Measurements from ENCODE around the gene TPH1.

Gene TPH1

DNA sequence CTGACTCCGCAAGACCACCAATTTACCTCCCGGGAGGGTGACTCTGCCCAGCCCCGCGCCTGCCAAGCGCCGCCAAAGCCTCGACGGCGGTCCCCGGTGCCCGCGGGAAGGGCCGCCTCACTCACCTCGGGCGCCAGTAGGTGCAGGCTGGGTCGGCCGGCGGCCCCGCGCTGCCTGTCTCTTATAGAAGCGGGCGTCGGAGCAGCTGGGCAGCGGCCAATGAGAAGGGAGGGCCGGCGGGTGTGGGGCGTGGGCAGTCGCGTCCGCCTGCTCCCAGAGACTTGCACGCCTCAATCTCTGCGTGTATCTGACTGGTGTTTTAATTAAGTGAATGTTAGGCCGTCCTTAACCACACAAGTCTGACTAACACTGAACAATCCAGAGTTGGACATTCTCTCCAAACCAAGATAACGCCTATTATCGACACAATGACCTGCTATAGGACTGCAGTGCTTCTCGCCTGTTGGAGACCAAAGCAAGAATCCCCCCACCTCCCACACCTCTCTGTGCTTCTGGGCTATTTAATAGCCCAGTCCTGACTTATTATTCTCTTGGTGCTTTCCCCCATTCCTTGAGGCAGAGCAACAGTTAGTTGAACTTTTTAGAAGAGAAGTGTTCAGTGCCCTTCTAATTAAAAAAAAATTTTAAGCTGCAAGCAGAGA, at the start of gene TPH1:
Gene TPH1, minus strand, starts transcription at position 154 of the 662 bp plus-strand sequence. CDS start 5,507 bp downstream, outside the sequence.
- DNase-seq (ENCODE audit: low read depth in 2 of 2) = no peak

GRCh38 chr11:18093959-18094358, 47.9 kb upstream of the TPH1 start:
- DNase-seq (ENCODE audit: low read depth in 2 of 2) = no peak

DNA sequence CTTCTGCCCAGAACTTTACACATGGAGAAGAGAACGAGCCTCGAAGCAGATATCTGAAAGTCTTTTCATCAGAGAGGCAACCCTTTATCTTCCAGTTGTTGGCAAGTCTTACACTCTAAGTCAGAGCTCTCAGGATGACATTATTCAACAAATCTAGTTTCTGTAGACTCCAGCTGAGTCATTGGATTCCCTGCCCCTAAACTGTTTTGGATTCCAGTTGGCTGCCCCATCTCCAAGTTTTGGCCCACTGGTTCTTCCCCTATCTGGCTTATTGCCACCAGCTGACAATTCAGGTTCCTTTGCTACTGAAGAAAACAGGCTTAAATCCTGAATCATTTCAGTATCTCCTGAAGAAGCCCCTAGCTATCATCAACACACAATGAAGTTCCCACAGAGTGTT, 45.7 kb upstream of the TPH1 start:
- no peak for DNase-seq (ENCODE audit: low read depth in 2 of 2)

DNA sequence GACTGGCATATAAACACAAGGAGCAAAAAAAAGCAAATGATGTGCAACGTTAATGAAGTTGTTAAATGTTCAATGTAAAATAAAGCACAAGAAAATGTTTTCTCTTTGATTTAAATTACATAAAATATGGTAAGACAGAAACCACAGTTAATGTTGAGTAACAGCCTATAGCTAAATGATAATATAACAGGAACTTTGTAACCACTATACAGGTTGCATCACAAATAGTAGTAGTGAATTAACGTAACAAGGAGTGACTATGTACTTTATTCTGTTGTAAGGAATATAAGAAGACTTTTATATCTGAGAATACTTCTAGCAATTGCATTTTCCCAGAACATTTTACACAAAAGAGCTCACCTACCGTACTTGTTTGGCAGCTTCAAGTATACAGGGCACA, 42.9 kb upstream of the TPH1 start:
- no peak for DNase-seq (ENCODE audit: low read depth in 2 of 2)

DNA sequence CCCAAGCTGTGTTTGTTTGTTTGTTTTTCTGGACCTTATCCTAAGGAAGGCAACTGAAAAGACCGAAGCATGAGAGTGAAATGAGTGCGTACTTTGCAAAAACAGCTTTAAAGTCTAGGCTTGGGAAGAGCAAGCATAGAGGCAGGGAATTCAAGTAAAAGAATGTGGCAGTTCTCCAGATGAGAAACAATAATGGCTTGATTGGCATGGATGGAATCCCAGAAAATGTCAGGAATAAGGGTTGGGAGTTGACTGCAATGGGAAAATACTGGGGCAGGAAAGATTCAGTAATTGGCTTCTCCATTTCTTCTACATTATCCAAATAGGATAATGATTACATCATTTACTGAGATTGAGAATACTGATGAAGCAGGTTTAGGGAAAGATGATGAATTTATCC, 42.3 kb upstream of the TPH1 start:
- DNase-seq (ENCODE audit: low read depth in 2 of 2) = no peak

DNA sequence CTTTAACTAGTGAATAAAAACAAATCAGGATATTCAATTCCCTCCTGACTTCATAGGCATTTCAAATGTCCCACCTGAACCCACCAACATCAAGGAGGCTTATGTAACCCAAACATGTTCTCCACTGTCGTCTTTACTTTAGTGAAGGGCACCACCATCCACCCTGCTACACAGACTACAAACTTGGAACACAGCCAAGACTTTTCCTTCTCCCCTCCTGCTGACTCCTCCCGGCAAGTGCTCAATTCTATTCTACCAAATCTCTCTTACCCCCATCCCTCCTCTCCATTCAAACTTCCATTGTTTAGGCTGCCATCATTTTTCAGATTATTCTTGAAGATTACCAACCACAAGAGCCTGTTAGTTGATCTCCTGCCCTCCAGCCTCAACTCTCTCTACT, 35.5 kb upstream of the TPH1 start:
- no peak for DNase-seq (ENCODE audit: low read depth in 2 of 2)

GRCh38 chr11:18080451-18080850, 34.4 kb upstream of the TPH1 start:
- DNase-seq (ENCODE audit: low read depth in 2 of 2) = no peak

DNA sequence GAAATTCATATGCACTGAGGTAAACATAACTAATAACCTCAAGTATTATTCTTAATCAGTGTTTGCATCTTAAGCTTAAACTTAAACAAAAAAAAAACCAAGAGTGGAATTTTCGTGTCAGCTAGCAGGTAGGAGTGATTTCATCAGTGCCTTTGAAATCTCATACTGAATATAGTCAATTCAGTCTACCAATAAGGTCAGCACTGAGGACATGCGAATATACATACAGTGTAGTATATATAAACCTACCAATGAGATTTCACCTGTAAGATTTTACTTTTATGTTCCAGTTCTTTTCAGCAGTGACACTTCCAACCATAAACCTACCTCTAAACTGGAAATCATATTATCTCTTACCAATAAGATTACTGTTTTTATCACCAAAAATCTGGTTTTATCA, 32.8 kb upstream of the TPH1 start:
- DNase-seq (ENCODE audit: low read depth in 2 of 2) = no peak

GRCh38 chr11:18075444-18075843, 29.4 kb upstream of the TPH1 start:
- no peak for DNase-seq (ENCODE audit: low read depth in 2 of 2)

DNA sequence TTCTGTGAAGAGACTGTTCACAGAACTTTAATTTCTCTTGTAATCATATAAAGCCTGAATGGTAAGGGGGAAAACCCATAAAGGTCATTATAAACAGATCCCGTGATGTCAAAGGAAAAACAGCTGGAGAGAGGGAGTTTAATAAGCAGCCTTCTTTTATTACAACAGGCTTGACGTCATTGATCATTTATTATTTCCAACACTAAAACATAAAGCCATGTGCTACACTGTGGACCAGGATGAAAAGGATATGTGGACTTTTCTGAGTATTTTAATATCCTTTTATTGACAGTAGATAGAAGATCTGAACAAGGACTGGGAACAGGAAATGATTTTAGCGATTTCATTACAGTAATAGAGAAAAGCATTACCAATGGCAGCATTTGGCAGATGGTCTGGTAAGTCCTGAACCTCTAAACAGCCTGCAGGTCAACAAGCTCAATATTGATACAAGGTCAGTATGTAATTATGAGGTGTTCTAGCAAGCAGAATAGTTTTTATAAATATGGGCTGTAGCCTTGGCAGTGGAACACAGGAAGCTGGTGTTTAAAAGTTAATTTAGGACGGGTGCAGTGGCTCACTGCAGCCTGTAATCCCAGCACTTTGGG, 25.1 kb upstream of the TPH1 start:
- no peak for DNase-seq (ENCODE audit: low read depth in 2 of 2)

GRCh38 chr11:18067372-18067771, 21.3 kb upstream of the TPH1 start:
- DNase-seq (ENCODE audit: low read depth in 2 of 2) = no peak

- no peak for DNase-seq (ENCODE audit: low read depth in 2 of 2)
Observed at GRCh38 chr11:18066626-18067025, 20.6 kb upstream of the TPH1 start.

DNA sequence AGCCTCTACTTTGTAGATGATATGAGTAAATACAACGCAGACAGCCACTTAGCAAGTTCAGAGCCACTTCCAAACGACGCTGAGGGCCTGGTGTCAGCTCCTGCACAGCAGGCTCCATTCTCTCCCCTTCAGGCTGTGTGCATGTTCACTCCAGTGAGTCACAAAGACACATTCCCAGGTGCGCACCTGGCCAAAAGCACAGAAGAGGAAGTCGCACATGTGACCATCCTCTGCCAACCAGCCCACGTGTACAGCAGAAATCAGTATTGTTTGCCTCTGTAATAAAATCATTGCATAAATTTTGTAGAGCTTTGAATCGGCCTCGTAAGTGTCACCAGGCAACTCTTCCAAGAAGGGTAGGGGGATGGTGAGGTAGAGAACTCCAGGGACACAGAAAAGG, 19.5 kb upstream of the TPH1 start:
- no peak for DNase-seq (ENCODE audit: low read depth in 2 of 2)

GRCh38 chr11:18064450-18065054, 18.5 kb upstream of the TPH1 start:
- no peak for DNase-seq (ENCODE audit: low read depth in 2 of 2)

- no peak for DNase-seq (ENCODE audit: low read depth in 2 of 2)
Observed at GRCh38 chr11:18063862-18064434, 17.9 kb upstream of the TPH1 start.

DNA sequence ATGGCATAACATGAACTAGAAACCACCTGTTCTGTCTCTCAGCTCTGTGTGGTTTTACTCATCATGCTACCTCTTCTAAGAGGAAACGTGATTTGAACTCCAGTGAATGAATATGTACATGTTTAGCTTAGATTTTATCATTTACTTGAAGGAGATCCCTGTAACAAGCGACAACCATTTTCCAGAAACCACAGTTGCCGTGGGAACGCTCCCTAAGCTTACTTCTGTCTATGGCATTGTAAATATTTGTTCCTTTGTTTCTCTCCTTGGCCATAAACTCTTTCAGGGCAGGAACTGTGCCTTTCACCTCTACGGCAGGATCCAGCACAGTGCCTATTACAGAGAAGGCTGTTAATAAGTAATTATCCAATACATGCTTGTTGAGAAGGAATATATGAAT, 17.1 kb upstream of the TPH1 start:
- no peak for DNase-seq (ENCODE audit: low read depth in 2 of 2)

DNA sequence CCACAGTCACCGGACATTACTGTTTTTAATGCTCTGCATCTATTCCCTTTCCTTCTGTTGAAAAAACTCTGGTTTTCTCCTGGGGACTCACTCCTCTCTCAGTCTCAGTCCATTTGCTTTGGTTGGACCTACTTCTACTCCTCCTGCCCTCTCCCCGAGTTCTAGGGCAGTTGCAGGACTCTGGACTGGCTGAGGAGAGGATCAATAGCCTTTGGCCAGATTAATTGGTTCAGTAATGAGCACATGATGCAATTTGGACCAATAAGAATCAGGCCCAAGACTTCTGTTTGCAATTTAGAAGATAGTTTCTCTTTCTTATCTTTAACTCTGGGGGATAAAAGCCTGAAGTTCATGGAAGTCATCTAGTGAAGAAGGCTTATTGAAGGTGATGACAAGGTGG, 15.3 kb upstream of the TPH1 start:
- no peak for DNase-seq (ENCODE audit: low read depth in 2 of 2)

DNA sequence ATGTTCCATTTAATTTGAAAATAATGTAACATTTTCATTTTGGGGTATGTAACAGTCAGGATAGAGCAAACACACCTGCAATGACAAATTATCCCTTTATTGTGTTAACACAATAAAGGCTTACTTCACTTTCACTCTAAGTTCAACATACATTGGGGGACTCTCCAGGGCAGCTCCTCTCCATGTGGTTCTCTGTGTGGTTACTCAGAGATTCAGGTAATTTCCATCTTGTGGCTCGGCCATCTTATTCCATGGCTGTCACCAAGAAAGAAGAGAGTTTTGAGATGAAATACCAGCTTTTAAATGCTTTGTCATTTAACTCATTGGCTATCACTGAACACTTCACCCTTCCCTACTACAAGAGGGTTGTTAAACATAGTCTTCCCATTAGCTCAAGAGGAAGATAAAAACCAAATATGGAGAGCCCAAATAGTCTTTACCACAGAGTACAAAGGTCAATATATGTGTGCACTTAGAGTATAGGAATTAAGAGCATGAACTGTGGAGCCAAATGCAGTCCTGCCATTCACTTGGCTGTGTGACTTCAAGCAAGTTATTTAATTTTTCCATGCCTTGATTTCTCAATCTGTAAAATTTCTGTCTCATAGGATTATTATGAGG, 10.6 kb upstream of the TPH1 start:
- DNase-seq (ENCODE audit: low read depth in 2 of 2) = no peak

- no peak for DNase-seq (ENCODE audit: low read depth in 2 of 2)
Observed at GRCh38 chr11:18054511-18055103, 8.5 kb upstream of the TPH1 start.

- no peak for DNase-seq (ENCODE audit: low read depth in 2 of 2)
Observed at GRCh38 chr11:18050848-18051247, 4.8 kb upstream of the TPH1 start.

- no peak for DNase-seq (ENCODE audit: low read depth in 2 of 2)
Observed at GRCh38 chr11:18036456-18036855, 9.6 kb downstream of the TPH1 start.

DNA sequence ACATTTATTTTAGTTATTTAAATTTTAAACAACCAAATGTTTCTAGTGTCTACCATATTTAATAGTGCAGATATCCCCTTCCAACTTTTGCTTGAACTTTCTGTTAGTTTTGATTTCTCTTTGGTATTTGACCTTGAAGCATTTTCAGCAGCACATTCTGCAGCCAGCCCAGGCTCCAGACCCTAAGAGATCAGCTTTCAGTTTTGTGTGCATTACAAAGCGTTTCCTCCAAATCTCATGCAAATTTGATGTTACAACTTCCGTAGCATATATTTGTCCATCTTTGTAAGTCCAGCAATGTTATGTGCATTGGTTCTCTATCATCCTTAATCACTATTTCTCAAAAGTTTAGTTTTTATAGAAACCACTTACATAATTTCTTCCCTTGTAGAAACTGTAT, 18.6 kb downstream of the TPH1 start:
- DNase-seq (ENCODE audit: low read depth in 2 of 2) = no peak
